GM12801 (cell line): Measurements from ENCODE around the gene STK10.

Experiments used
- CTCF ChIP-seq: IDR thresholded peaks from one replicate; pipeline ENCODE4 v1.5.1; 2011; ENCODE audit warnings: control low read depth; ENCODE audit not compliant: insufficient read length; ENCODE audit errors: extremely low read depth

STK10 gene

DNA sequence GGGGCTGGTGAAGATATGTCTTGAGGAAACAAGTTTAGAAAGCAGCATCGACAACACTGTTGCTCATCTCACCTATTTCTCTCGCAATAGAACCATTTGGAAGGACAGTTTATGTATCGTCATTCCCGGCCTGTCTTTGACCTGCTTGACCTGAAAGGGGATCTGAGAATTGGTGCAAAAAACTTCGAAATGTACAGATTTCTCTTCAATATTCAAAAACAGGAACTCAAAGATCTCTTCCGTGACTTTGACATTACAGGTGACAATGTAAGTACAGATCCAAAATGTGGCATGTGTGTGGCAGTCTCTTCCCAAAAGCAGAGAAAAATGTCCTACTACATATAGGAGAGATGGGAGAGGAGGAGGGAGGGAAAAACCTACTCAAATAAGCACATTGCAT is 12.5 kb upstream of the STK10 start:
- no peak for TF ChIP-seq CTCF

GRCh38 chr5:172199446-172199845 is 11.4 kb upstream of the STK10 start:
- no peak for TF ChIP-seq CTCF

DNA sequence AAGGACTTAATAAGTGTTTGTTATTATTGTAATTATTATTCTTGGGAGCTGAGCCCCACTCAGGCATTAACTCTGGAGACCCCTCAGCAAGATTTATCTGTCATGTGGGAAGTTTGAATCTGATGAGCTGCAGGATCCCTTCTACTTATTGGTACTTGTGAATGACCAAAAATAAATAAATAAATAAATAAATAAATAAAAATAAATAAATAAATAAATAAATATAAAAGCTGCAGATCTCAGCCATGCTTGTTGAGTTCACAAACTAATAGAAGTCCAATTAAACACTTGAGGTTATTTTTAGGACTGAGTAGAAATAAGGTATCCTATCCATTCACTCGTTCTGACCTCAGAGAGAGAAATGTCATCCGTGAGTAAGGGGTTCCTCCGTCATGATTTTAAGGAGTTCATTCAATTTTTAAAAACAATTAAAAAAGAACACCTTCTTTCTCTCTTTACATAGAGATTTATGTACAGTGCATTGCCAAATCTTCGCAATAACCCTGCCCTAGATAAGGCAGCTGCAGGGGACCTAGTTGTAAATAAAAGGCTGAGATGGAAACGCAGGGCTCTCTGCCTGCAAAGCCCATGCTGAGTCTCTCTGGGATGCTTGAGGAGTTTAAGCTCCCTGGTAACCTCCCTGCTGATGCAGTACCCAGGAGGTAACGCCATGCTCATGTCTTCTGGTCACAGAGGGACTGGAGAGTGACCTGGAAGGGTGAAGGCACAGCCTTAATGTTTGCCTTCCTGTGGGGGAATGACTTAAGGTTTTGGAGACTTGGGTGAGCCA is 7.2 kb upstream of the STK10 start:
- no peak for TF ChIP-seq CTCF

DNA sequence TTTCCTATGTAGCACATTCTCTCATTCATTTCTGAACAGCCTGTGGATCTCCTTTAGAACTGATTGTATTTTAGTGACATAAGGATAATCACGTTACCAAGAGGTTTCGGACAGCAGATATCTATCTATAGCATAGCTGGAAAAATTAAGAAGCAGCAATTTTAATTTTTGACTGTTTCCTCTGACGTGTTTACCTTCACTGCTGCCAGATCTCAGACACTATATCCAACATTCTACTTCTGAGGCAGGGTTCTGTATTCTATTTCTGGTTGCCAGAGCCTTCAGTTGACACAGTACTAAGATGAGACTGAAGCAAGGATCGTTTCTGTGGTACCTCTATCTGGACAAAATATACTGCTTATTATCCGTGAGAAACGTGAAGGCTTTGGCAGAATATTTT is 5.8 kb upstream of the STK10 start, which contains the start of gene EFCAB9:
Gene EFCAB9, plus strand, starts transcription at position 301 of the 400 bp plus-strand sequence. Its CDS starts 1 bp downstream, at position 302.
- TF ChIP-seq CTCF, result no peak

GRCh38 chr5:172189693-172190296 is 1.8 kb upstream of the STK10 start:
- TF ChIP-seq CTCF, result no peak

- no peak for TF ChIP-seq CTCF
Measured at GRCh38 chr5:172188893-172189692, 1.1 kb upstream of the STK10 start.
